SH-SY5Y (cell line): ENCODE measurements around the gene GLUL.

ENCODE experiments used
- GATA2 ChIP-seq: IDR thresholded peaks from 2 replicates; pipeline ENCODE4 v1.6.1; 2011; ENCODE audit warnings: mild to moderate bottlenecking, low read depth, low read length
- GATA3 ChIP-seq: IDR thresholded peaks from 2 replicates; pipeline ENCODE4 v1.6.1; 2011; ENCODE audit warnings: low read depth, mild to moderate bottlenecking, low read length, moderate library complexity

DNA sequence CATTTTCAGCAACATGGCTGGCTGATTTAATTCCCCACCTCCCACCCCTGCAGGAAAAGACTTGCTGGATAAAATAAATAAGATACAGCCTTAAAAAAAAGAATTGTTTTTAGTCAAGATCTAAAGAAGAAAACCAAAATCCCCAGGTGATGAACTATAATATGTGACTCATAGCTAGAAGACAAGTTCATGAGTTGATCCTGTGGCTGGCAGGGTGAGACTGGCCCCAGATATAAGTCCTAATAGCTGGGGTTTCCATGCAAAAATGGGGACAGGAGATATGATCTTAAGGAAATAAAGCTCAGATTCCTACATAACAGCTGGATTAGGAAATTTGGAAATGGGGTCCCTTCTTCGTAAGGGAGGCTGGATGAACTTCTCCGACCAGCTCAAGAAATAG is 36.5 kb upstream of the GLUL start:
- TF ChIP-seq GATA2 (no peak), GATA3 (no peak)
